Ovary (tissue), 9 donors: ENCODE data around the gene ATP8B2. TPM values are rescaled to one million over a fixed set of nuclear protein-coding genes. Genes with fewer than 3 reads are reported as not detected.

Experiments used
- DNase-seq, 5 donors: peaks; one replicate each; pipeline ENCODE4 v3.0.0-alpha.2; 2019 to 2020
- H3K27ac ChIP-seq, 2 donors: fragments of 200-600 bp; one replicate each; pipeline versions ENCODE4 v1.5.1 to v1.8.0; 2019 to 2022
- H3K27me3 ChIP-seq: fragments of 200-600 bp; one replicate; pipeline ENCODE4 v1.8.0; 2022
- H3K36me3 ChIP-seq: fragments of 200-600 bp; sonication (generic); one replicate; pipeline ENCODE4 v1.5.1; 2019
- H3K4me1 ChIP-seq: one replicate; pipeline ENCODE4 v1.8.1; 2013; ENCODE audit warnings: mild to moderate bottlenecking, moderate library complexity; ENCODE audit not compliant: insufficient read depth
- H3K4me3 ChIP-seq: fragments of 200-600 bp; sonication (generic); one replicate; pipeline ENCODE4 v1.5.1; 2017
- H3K9me3 ChIP-seq, 2 donors: fragments of 200-600 bp in 1 of 2; sonication (generic) in 1 of 2; one replicate each; pipeline versions ENCODE4 v1.5.1 to v1.8.1; 2013 to 2019; ENCODE audit warnings: mild to moderate bottlenecking in 1 of 2, moderate library complexity in 1 of 2
- CTCF ChIP-seq, 3 donors: fragments of 450-650 bp in 2 of 3; fragments of 200-600 bp in 1 of 3; IDR thresholded peaks; one replicate each; pipeline versions ENCODE4 v1.5.1 to v1.8.0; 2016 to 2022; ENCODE audit warnings: antibody characterized with exemption in 3 of 3, mild to moderate bottlenecking in 1 of 3
- EP300 ChIP-seq: sonication (generic); formaldehyde crosslinking; IDR thresholded peaks from one replicate; pipeline ENCODE4 v1.6.1; 2017; ENCODE audit warnings: antibody characterized with exemption
- POLR2A ChIP-seq: fragments of 450-650 bp; IDR thresholded peaks from one replicate; pipeline ENCODE4 v1.6.1; 2017; ENCODE audit warnings: antibody characterized with exemption, mild to moderate bottlenecking, moderate library complexity
- WGBS, 3 donors: extraction: QIAGEN DNeasy Blood & Tissue Kit in 1 of 3; methylation state at CpG; one replicate each; pipeline versions ENCODE4 v1.1.5 to v1.1.7; 2013 to 2017; 5-methylcytosine and 5-hydroxymethylcytosine counted together
- intact Hi-C, 4 donors: fragments of 100-400 bp; cut with DNase I; formaldehyde crosslinking; loops; one replicate each; pipeline versions ENCODE4 v1.11.0 to v1.15.1; 2022 to 2023
- polyA plus RNA-seq, 2 donors: library from polyadenylated mRNA; stranded (reverse); fragments of 200-250 nt in 1 of 2; fragments of 350-450 nt in 1 of 2; fragmentation: Illumina TruSeq in 1 of 2; extraction: RNeasy Lipid Tissue Mini Kit (QIAGEN cat#74804) in 1 of 2; gene quantifications; one replicate each; pipeline ENCODE4 v1.2.3, GENCODE V29; 2013 to 2014
- total RNA-seq, 7 donors: library from RNA; depleted of rRNA in 2 of 7; stranded (reverse); fragments of >200 nt in 2 of 7; fragmentation: NEBNext Ultra II Directional in 3 of 7; extraction: Animal tissue kit (Norgen Biotek cat#: 25700) in 3 of 7; gene quantifications; one replicate each; pipeline versions ENCODE4 v1.1.0 to v1.2.4, GENCODE V29; 2016 to 2023
- donor health status: DM: no; HTN: no; CAD: no; lungs with moderate emphysema.
- donor health status: DM: no; HTN: no; CAD: no.
- donor health status: Bipolar disorder and iron deficiency.
- donor health status: DM: yes; HTN: yes; CAD: no.
- donor health status: DM: no; HTN: no; CAD: no.
- donor health status: DM: yes; HTN: yes; CAD: no.

ATP8B2 gene
- total and polyA plus RNA-seq, 9 donors: 53.0 to 112 (median 83.4) TPM

- intact Hi-C loops: no loop called here
- no peak overlapping the region for H3K4me3 ChIP-seq
- no peaks in the 10 kb centered on the region for H3K36me3 ChIP-seq
- no peak for DNase-seq
- no peaks in the 10 kb centered on the region for H3K9me3 ChIP-seq
- no peaks in the 10 kb centered on the region for H3K27me3 ChIP-seq
- H3K4me1 ChIP-seq: no peaks in the 10 kb centered on the region
- no peak overlapping the region for H3K27ac ChIP-seq
- TF ChIP-seq POLR2A: no peak
- TF ChIP-seq EP300: no peak
- TF ChIP-seq CTCF (IDR thresholded peaks at IDR 0.05): no peak
- WGBS, 3 donors: 84 to 87% (median 86%) methylated on average over 7 of the region's 7 CpGs
Observed at GRCh38 chr1:154342132-154342531, 16.8 kb downstream of the ATP8B2 start.

- no peak overlapping the region for H3K4me3 ChIP-seq
- no peaks in the 10 kb centered on the region for H3K27me3 ChIP-seq
- H3K27ac ChIP-seq: no peak overlapping the region
- WGBS, 3 donors: 81 to 86% (median 83%) methylated on average over 21 of the region's 21 CpGs
- H3K36me3 ChIP-seq: no peaks in the 10 kb centered on the region
- no peaks in the 10 kb centered on the region for H3K9me3 ChIP-seq
- TF ChIP-seq POLR2A (no peak), EP300 (no peak), CTCF (IDR thresholded peaks at IDR 0.05) (no peak)
- intact Hi-C loops: no loop called here
- H3K4me1 ChIP-seq: no peaks in the 10 kb centered on the region
- no peak for DNase-seq
Observed at GRCh38 chr1:154342836-154343472, 17.6 kb downstream of the ATP8B2 start.

- TF ChIP-seq CTCF (IDR thresholded peaks at IDR 0.05) (no peak), EP300 (no peak), POLR2A (no peak)
- H3K9me3 ChIP-seq: no peaks in the 10 kb centered on the region
- H3K27me3 ChIP-seq: no peaks in the 10 kb centered on the region
- H3K4me1 ChIP-seq: no peaks in the 10 kb centered on the region
- H3K4me3 ChIP-seq: no peak overlapping the region
- no peak overlapping the region for H3K27ac ChIP-seq
- no peaks in the 10 kb centered on the region for H3K36me3 ChIP-seq
- intact Hi-C loops: no loop called here
- peak in 1 of 5 donors; percentile 59 for DNase-seq
- 79 to 80% (median 79%) methylated on average over 12 of the region's 12 CpGs for WGBS, 3 donors
Observed at GRCh38 chr1:154344977-154345837, 19.9 kb downstream of the ATP8B2 start.

- Histone ChIP-seq H3K9me3 (no peaks in the 10 kb centered on the region), H3K4me1 (no peaks in the 10 kb centered on the region), H3K36me3 (no peaks in the 10 kb centered on the region), H3K27ac (no peak overlapping the region), H3K27me3 (no peaks in the 10 kb centered on the region), H3K4me3 (no peak overlapping the region)
- intact Hi-C loops: no loop called here
- TF ChIP-seq POLR2A (no peak), CTCF (IDR thresholded peaks at IDR 0.05) (no peak), EP300 (no peak)
- 88 to 91% (median 88%) methylated on average over 15 of the region's 15 CpGs for WGBS, 3 donors
- DNase-seq: no peak
Observed at GRCh38 chr1:154346276-154346917, 21.1 kb downstream of the ATP8B2 start.
